HepG2 (cell line): Measurements from ENCODE around the gene PLCB4. TPM values are rescaled to one million over a fixed set of nuclear protein-coding genes. Genes with fewer than 3 reads are reported as not detected.

Experiments used
- CEBPB ChIP-seq: IDR thresholded peaks from 2 replicates; pipeline ENCODE4 v1.6.1; 2011; ENCODE audit warnings: low read depth, low read length, improper control_type of control experiment, borderline replicate concordance
- HOXD1 ChIP-seq: sonication (generic); formaldehyde crosslinking; IDR thresholded peaks from 2 replicates; pipeline ENCODE4 v1.5.0; 2020; ENCODE audit warnings: missing genetic modification reagents
- KLF11 ChIP-seq: IDR thresholded peaks from 2 replicates; pipeline ENCODE4 v1.6.1; 2016; ENCODE audit warnings: missing compliant biosample characterization
- MAF1 ChIP-seq: sonication (generic); formaldehyde crosslinking; IDR thresholded peaks from 2 replicates; pipeline ENCODE4 v1.5.0; 2020; ENCODE audit warnings: missing genetic modification reagents, borderline replicate concordance
- ZBTB25 ChIP-seq: IDR thresholded peaks from 2 replicates; pipeline ENCODE4 v1.6.1; 2018; ENCODE audit warnings: missing genetic modification reagents
- ZNF318 ChIP-seq: sonication (generic); formaldehyde crosslinking; IDR thresholded peaks from 2 replicates; pipeline ENCODE4 v1.4.0; 2020; ENCODE audit warnings: mild to moderate bottlenecking, missing genetic modification reagents
- ZNF550 ChIP-seq: sonication (generic); formaldehyde crosslinking; IDR thresholded peaks from 2 replicates; pipeline ENCODE4 v1.4.0; 2020; ENCODE audit warnings: mild to moderate bottlenecking, missing genetic modification reagents, borderline replicate concordance
- ZNF577 ChIP-seq: sonication (generic); formaldehyde crosslinking; IDR thresholded peaks from 2 replicates; pipeline ENCODE4 v1.4.0; 2020; ENCODE audit warnings: mild to moderate bottlenecking, low read depth, missing genetic modification reagents, borderline replicate concordance
- polyA plus RNA-seq, 8 experiments: library from polyadenylated mRNA; depleted of rRNA in 3 of 8; stranded (reverse) in 7 of 8; unstranded in 1 of 8; fragments of >200 nt; fragmentation: Illumina TruSeq in 4 of 8; extraction: Trizol in 4 of 8; gene quantifications; 2 replicates each; pipeline versions ENCODE4 v1.2.1 to v1.2.3, GENCODE V29; 2011 to 2016; ENCODE audit warnings: low read depth in 4 of 8, missing spikeins in 1 of 8, mixed read lengths in 1 of 8; ENCODE audit not compliant: insufficient read depth in 1 of 8
- total RNA-seq, 5 experiments: library from RNA; depleted of rRNA; stranded (reverse); fragments of >200 nt; fragmentation: Illumina TruSeq; extraction: Trizol; gene quantifications; 2 replicates each; pipeline ENCODE4 v1.2.3, GENCODE V29; 2016; ENCODE audit warnings: low read depth in 1 of 5

PLCB4 gene
- total and polyA plus RNA-seq, 2 of the 13 experiments (the other 11 are each of a cell fraction or from before 2014, with no cell fraction given) = 0.01 TPM; not detected in 1

GRCh38 chr20:9109566-9109965 is 40.7 kb downstream of the PLCB4 start (continued):
- TF ChIP-seq ZBTB25 (CRISPR knock-in tag) = no peak
- no peak for TF ChIP-seq ZNF577 (CRISPR knock-in tag)
- no peak for TF ChIP-seq ZNF550 (CRISPR knock-in tag)
- no peak for TF ChIP-seq MAF1
- TF ChIP-seq KLF11 = no peak
- TF ChIP-seq ZNF318 (CRISPR knock-in tag) = no peak
- TF ChIP-seq CEBPB = no peak
- no peak for TF ChIP-seq HOXD1 (CRISPR knock-in tag)
